HG03457 (cell line): ENCODE results near the gene RERE.

Experiments used
- ATAC-seq: cut with Tn5 transposase; IDR thresholded peaks from one replicate; pipeline ENCODE4 v1.9.1; 2021; ENCODE audit warnings: moderate number of reproducible peaks; ENCODE audit not compliant: unreplicated experiment

Gene RERE

DNA sequence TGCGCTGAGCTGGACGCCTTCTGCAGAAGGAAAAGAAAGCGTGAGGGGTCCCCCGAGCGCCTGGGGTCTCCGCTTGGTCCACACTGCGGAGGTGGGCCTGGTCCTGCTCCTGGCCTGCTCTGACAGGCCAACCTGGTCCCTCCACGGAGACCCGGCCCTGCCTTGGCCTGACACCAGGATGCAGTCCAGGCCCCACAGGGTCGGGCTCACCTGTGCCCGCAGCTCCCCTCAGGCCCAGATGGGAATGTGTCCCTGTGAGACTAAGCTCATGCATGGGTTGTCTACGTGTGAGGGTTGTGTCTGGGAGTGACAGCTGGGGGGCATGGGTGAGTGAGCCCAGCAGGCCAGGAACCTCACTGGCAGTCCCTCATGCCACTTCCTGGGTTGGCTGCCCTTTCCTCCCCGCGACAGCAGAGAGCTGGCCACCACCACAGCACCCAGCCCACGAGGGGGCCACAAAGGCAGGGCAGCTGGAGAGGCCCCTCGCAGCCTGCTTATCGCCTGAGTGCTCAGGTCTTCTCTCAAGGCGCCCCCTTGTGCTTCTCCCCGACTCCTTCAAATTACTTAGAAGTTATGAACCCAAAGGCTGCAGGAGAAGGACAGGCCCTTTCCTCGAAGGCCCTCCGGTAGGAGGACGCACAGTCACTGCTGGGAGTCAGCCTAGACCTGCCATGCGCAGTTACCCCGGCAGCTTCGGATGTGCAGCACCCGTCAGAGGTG is 458.4 kb downstream of the RERE start:
- no peak for ATAC-seq

DNA sequence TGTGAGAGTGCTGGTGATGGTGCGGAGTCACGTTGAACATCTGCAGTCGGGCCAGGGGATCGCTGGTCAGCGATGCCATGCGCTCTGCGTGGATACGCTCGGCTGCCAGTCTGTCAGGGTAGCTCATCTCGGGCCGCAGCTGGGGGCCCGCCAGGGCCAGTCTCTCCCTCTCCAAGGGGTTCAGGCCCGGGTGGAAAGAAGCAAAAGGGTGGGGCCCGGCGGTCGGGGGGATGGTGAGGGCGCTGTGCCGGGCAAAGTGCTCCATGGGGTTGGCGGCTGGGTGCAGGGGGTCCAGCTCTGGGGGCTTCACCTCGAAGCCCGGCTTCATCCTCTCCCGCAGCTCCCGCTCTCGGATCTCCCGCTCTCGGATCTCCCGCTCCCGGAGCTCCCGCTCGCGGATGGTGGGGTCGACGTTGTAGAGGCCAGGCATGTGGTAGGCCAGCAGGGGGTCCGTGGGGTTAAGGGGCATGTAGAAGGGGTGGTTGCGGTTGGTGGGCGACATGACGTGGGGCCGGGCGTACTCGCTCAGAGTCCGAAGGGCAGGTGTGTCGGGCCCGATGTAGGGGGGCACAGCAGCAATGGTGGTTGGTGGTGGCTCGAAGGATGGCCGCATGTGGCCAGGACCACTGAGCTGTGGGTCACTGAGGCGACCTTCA is 459.1 kb downstream of the RERE start:
- ATAC-seq, result no peak

DNA sequence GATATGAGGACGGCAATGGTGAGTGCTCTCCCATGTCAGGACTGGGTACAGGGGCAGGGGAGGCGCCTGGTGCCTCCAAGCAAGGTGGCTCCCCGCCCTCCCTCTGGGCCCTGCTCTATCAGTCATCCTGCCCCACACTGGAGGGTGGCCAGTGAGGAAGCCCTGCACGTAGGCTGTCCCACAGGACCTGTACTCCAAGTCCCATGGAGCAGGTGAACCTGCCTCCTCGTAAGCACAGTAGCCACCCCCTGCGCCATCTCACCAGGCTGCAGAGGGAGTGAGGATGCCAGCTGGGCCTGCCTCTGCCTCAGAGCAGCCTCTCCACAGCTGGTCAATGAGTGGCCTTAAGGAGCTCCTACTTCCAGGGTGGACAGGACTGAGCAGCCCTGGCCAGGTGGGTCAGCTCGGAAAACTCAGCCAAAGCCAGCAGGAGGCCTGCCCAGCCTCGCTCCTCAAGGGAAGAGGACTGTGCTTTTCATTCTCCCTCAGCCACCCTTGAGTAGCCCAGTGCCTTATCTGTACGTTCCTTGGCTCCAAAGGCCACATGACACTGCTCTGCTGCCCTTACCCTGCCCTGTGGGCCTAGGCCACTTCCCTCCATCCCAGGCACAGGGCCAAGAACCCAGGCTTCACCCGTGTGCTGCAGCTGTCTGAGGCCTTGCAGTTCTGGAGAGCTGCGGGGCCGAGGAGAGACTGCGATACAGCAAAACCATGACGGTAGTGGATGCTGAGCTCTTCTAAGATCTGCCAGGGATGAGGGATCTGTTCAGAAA is 459.9 kb downstream of the RERE start:
- no peak for ATAC-seq

- no peak for ATAC-seq
Observed at GRCh38 chr1:8356256-8357209, 460.9 kb downstream of the RERE start.

GRCh38 chr1:8355439-8356255 is 461.8 kb downstream of the RERE start:
- ATAC-seq, result no peak

GRCh38 chr1:8354038-8354437 is 463.4 kb downstream of the RERE start:
- no peak for ATAC-seq

DNA sequence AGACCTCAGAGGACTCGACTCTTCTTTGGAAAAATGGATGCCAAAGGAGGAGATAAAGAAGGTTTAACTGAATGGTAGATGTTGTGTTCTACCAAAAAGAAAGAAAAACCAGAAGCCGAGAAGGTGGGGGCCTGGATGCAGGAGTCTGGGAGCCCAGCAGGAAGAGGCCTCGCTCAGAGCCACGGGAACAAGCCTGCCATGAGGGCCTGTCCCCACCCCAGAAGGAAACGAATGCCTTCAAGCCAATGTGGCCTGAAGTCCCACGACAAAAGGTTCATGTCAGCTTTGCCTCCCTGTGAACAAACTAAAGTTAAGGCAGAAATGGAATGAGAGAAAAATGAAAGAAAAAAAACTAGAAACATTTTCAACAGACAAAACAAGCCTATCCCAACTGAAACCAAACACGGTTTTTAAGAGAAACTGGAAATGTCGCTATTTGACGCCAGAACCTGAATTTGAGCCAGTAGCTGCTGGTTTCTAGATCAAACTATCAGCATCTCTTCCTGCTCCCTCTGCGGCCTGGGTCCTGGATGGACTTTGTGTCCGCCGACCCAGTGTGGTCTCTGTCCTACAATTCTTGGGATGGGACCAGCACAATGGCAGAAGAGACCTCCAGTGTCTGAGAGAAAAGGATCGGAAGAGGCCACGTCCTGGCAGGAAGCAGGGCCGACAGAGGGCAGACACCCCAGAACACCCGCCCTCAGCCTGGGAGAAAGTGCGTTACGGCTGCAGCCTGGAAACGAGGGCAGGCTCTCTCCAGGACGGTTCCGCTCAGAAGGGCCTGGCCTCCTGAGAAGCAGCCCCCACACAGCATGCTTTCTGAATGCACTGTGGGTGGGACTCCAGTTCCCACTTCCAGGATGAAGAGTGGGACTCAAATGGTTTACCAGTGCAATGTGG is 464.3 kb downstream of the RERE start:
- no peak for ATAC-seq

- ATAC-seq, result no peak
Observed at GRCh38 chr1:8352471-8352845, 465.0 kb downstream of the RERE start.

- no peak for ATAC-seq
Observed at GRCh38 chr1:8351693-8352470, 465.6 kb downstream of the RERE start.

- ATAC-seq, result no peak
Observed at GRCh38 chr1:8350914-8351684, 466.3 kb downstream of the RERE start.

DNA sequence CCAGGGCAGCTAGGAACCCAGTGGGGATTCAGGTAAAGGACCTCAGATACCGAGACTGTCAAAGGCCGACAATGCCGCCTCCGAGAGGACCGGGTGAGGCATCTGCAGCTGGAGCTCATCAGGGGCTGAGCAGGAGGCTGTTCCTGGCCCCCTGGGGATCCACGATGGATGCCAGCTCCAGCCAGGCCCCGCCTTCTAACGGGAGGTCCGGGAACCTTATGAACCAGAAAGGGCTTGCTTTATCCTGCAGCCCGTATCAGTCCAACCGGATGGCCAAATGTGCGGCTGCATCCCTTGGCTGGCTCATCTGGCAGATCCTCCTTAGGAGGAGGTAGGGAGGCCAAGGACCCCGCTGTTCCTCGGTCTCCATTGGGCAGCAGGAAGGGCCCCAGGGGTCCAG is 467.5 kb downstream of the RERE start:
- no peak for ATAC-seq

- ATAC-seq, result no peak
Observed at GRCh38 chr1:8349473-8349865, 468.0 kb downstream of the RERE start.

GRCh38 chr1:8348777-8349472 is 468.5 kb downstream of the RERE start:
- ATAC-seq, result no peak

GRCh38 chr1:8348047-8348776 is 469.2 kb downstream of the RERE start:
- ATAC-seq, result no peak

GRCh38 chr1:8347635-8348034 is 469.8 kb downstream of the RERE start:
- no peak for ATAC-seq
